Measurements from ENCODE around the gene SETDB2. TPM values are rescaled to one million over a fixed set of nuclear protein-coding genes. Genes with fewer than 3 reads are reported as not detected.

Gene SETDB2
- total RNA-seq, 1 experiment from 2014 or later, result 5.9 TPM

GRCh38 chr13:49503951-49504350 is 59.9 kb downstream of the SETDB2 start:
- ChIA-PET POLR2A (no interaction called here), CTCF (no interaction called here)
- DNase-seq (ENCODE audit: low spot score) (no peak), ATAC-seq (no peak)
- Mint-ChIP-seq H3K9me3 (no peaks in the 10 kb centered on the region), H3K4me1 (no peaks in the 10 kb centered on the region; the same call in 1 of the 2 replicates), H3K27ac (no peak overlapping the region), H3K4me3 (no peak overlapping the region), H3K36me3 (no peaks in the 10 kb centered on the region), H3K27me3 (ENCODE audit: low read depth) (no peaks in the 10 kb centered on the region)
- TF ChIP-seq MXD4 (CRISPR knock-in tag; IDR thresholded peaks at IDR 0.05; ENCODE audit: borderline replicate concordance), result no peak
- TF ChIP-seq ERG (CRISPR knock-in tag; IDR thresholded peaks at IDR 0.05), result no peak
- TF ChIP-seq ZNF423 (CRISPR knock-in tag; IDR thresholded peaks at IDR 0.05), result no peak
- no peak for TF ChIP-seq PRDM15 (CRISPR knock-in tag; IDR thresholded peaks at IDR 0.05)
- no peak for TF ChIP-seq NFE2L1 (CRISPR knock-in tag; IDR thresholded peaks at IDR 0.05)
- no peak for TF ChIP-seq NR2C2 (CRISPR knock-in tag; IDR thresholded peaks at IDR 0.05)
- no peak for TF ChIP-seq CBFB (CRISPR knock-in tag; IDR thresholded peaks at IDR 0.05; ENCODE audit: low read depth)
- TF ChIP-seq RORB (CRISPR knock-in tag; IDR thresholded peaks at IDR 0.05), result no peak
- TF ChIP-seq RELA (CRISPR knock-in tag; IDR thresholded peaks at IDR 0.05; ENCODE audit: borderline replicate concordance), result no peak

- no peak for DNase-seq (ENCODE audit: low spot score)
- CTCF ChIA-PET, result no interaction called here
- Mint-ChIP-seq H3K4me1 (no peaks in the 10 kb centered on the region), H3K27me3 (ENCODE audit: low read depth) (no peaks in the 10 kb centered on the region), H3K4me3 (no peak overlapping the region), H3K9me3 (peaks cover 6% of the 10 kb centered on the region), H3K36me3 (no peaks in the 10 kb centered on the region), H3K27ac (no peak overlapping the region)
- no peak for ATAC-seq
- POLR2A ChIA-PET, result no interaction called here
- TF ChIP-seq ZNF671 (CRISPR knock-in tag; IDR thresholded peaks at IDR 0.05) (no peak), ETV6 (CRISPR knock-in tag; IDR thresholded peaks at IDR 0.05) (no peak), MXD4 (CRISPR knock-in tag; IDR thresholded peaks at IDR 0.05; ENCODE audit: borderline replicate concordance) (no peak), HMGXB4 (CRISPR knock-in tag; IDR thresholded peaks at IDR 0.05) (no peak)
Observed at GRCh38 chr13:49512578-49512977, 68.5 kb downstream of the SETDB2 start.

GRCh38 chr13:49516467-49516866 is 72.4 kb downstream of the SETDB2 start:
- Mint-ChIP-seq H3K4me1 (no peaks in the 10 kb centered on the region), H3K27ac (no peak overlapping the region), H3K36me3 (no peaks in the 10 kb centered on the region), H3K27me3 (ENCODE audit: low read depth) (no peaks in the 10 kb centered on the region), H3K4me3 (no peak overlapping the region), H3K9me3 (no peaks in the 10 kb centered on the region)
- ATAC-seq (no peak), DNase-seq (ENCODE audit: low spot score) (no peak)
- POLR2A ChIA-PET, result no interaction called here
- CTCF ChIA-PET, result interaction anchor here (1.3 kb wide), 1 partner anchor 91 kb away, joined by 3 read pairs; no protein-coding TSS in a partner anchor
- TF ChIP-seq GRHL2 (CRISPR knock-in tag; IDR thresholded peaks at IDR 0.05; ENCODE audit: insufficient replicate concordance, severe bottlenecking) (no peak), ATF1 (CRISPR knock-in tag; IDR thresholded peaks at IDR 0.05) (no peak), FOXP1 (CRISPR knock-in tag; IDR thresholded peaks at IDR 0.05; ENCODE audit: borderline replicate concordance) (no peak), SP1 (CRISPR knock-in tag; conservative IDR thresholded peaks at IDR 0.05) (no peak), PRRX2 (CRISPR knock-in tag; IDR thresholded peaks at IDR 0.05) (no peak), E2F1 (CRISPR knock-in tag; IDR thresholded peaks at IDR 0.05) (no peak), ATF3 (CRISPR knock-in tag; conservative IDR thresholded peaks at IDR 0.05) (no peak), NFATC4 (CRISPR knock-in tag; IDR thresholded peaks at IDR 0.05) (no peak), GTF2I (CRISPR knock-in tag; conservative IDR thresholded peaks at IDR 0.05) (no peak), FOXJ3 (CRISPR knock-in tag; IDR thresholded peaks at IDR 0.05; ENCODE audit: borderline replicate concordance) (no peak), ZNF425 (CRISPR knock-in tag; conservative IDR thresholded peaks at IDR 0.05) (no peak)
